NB4 (cell line): ENCODE data around the gene RBMS1.

ENCODE experiments used
- DNase-seq: peaks from one replicate; pipeline ENCODE4 v3.0.0; 2010; ENCODE audit warnings: low read depth
- H3K4me3 ChIP-seq: one replicate; pipeline ENCODE4 v1.5.1; 2011; ENCODE audit warnings: mild to moderate bottlenecking, low read depth, low read length, moderate library complexity
- CTCF ChIP-seq: IDR thresholded peaks from one replicate; pipeline ENCODE4 v1.5.1; 2012; ENCODE audit warnings: low read depth, low read length
- MAX ChIP-seq: IDR thresholded peaks from 2 replicates; pipeline ENCODE4 v1.6.1; 2011; ENCODE audit warnings: low read depth, low read length
- MYC ChIP-seq: IDR thresholded peaks from 2 replicates; pipeline ENCODE4 v1.6.1; 2011; ENCODE audit warnings: low read depth, low read length
- POLR2A ChIP-seq: IDR thresholded peaks from 2 replicates; pipeline ENCODE4 v1.6.1; 2011; ENCODE audit warnings: mild to moderate bottlenecking; ENCODE audit not compliant: insufficient read length; ENCODE audit errors: extremely low read depth

RBMS1 gene

GRCh38 chr2:160467086-160467485 is 26.5 kb downstream of the RBMS1 start:
- no peak for TF ChIP-seq POLR2A
- no peak for TF ChIP-seq CTCF
- no peak for TF ChIP-seq MAX
- TF ChIP-seq MYC = no peak
- H3K4me3 ChIP-seq = no peak overlapping the region
- DNase-seq = no peak

GRCh38 chr2:160465406-160465805 is 28.2 kb downstream of the RBMS1 start:
- peak; percentile 14 for DNase-seq
- no peak overlapping the region for H3K4me3 ChIP-seq
- no peak for TF ChIP-seq MAX
- TF ChIP-seq CTCF = no peak
- TF ChIP-seq MYC = no peak
- TF ChIP-seq POLR2A = no peak

- DNase-seq = no peak
- H3K4me3 ChIP-seq = no peak overlapping the region
- TF ChIP-seq MAX = no peak
Measured at GRCh38 chr2:160465002-160465401, 28.6 kb downstream of the RBMS1 start.

- TF ChIP-seq CTCF (no peak), POLR2A (no peak), MAX (no peak), MYC (no peak)
- no peak for DNase-seq
- H3K4me3 ChIP-seq = no peak overlapping the region
Measured at GRCh38 chr2:160464017-160464416, 29.6 kb downstream of the RBMS1 start.

- no peak for TF ChIP-seq MYC
- TF ChIP-seq POLR2A = no peak
- no peak for TF ChIP-seq MAX
- TF ChIP-seq CTCF = no peak
- DNase-seq = no peak
- H3K4me3 ChIP-seq = no peak overlapping the region
Measured at GRCh38 chr2:160463245-160463644, 30.4 kb downstream of the RBMS1 start.

- TF ChIP-seq MYC (no peak), MAX (no peak), POLR2A (no peak), CTCF (no peak)
- no peak for DNase-seq
- no peak overlapping the region for H3K4me3 ChIP-seq
Measured at GRCh38 chr2:160460333-160460731, 33.3 kb downstream of the RBMS1 start.
